ENCODE results near the gene AZI2.

The AZI2 gene, protein sequence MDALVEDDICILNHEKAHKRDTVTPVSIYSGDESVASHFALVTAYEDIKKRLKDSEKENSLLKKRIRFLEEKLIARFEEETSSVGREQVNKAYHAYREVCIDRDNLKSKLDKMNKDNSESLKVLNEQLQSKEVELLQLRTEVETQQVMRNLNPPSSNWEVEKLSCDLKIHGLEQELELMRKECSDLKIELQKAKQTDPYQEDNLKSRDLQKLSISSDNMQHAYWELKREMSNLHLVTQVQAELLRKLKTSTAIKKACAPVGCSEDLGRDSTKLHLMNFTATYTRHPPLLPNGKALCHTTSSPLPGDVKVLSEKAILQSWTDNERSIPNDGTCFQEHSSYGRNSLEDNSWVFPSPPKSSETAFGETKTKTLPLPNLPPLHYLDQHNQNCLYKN

GRCh38 chr3:28348629-28349468 is at the start of gene AZI2, which contains the start of gene ZCWPW2:
TSS of gene AZI2 (minus strand) at chr3:28348824. CDS start at chr3:28340617, 8,207 bp downstream.
TSS of gene ZCWPW2 (plus strand) at chr3:28348721. CDS start at chr3:28413069, 64,348 bp downstream.
- DNase-seq (ENCODE audit: low read depth in 1 of 2, low spot score in 1 of 2), result peak; percentile 76 to 86

GRCh38 chr3:28388978-28389377 is 40.4 kb upstream of the AZI2 start:
- no peak for DNase-seq (ENCODE audit: low read depth in 1 of 2, low spot score in 1 of 2)

GRCh38 chr3:28386049-28386448 is 37.4 kb upstream of the AZI2 start:
- DNase-seq (ENCODE audit: low read depth in 1 of 2, low spot score in 1 of 2), result no peak

GRCh38 chr3:28376424-28376823 is 27.8 kb upstream of the AZI2 start:
- DNase-seq (ENCODE audit: low read depth in 1 of 2, low spot score in 1 of 2), result no peak

GRCh38 chr3:28349469-28350000 is 911 bp upstream of the AZI2 start:
- no peak for DNase-seq (ENCODE audit: low read depth in 1 of 2, low spot score in 1 of 2)

DNA sequence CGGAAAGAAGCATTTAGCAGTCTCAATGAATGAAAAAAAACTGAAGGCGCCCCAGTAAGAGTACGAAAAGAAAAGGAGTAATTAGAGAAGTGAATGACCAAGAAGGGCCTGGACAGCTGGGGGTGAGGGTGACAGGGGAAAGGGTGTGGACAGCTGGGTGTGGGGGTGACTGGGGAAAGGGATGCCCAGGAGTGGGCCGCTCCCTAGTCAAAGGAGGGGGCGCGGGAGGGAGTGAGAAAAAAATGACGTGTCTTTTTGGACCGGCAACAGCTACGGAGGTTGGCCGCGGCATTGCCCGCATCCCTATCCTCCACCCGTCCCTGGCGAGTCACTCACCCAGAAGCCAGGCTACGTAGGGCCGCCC is 377 bp downstream of the AZI2 start:
- no peak for DNase-seq (ENCODE audit: low read depth in 1 of 2, low spot score in 1 of 2)

DNA sequence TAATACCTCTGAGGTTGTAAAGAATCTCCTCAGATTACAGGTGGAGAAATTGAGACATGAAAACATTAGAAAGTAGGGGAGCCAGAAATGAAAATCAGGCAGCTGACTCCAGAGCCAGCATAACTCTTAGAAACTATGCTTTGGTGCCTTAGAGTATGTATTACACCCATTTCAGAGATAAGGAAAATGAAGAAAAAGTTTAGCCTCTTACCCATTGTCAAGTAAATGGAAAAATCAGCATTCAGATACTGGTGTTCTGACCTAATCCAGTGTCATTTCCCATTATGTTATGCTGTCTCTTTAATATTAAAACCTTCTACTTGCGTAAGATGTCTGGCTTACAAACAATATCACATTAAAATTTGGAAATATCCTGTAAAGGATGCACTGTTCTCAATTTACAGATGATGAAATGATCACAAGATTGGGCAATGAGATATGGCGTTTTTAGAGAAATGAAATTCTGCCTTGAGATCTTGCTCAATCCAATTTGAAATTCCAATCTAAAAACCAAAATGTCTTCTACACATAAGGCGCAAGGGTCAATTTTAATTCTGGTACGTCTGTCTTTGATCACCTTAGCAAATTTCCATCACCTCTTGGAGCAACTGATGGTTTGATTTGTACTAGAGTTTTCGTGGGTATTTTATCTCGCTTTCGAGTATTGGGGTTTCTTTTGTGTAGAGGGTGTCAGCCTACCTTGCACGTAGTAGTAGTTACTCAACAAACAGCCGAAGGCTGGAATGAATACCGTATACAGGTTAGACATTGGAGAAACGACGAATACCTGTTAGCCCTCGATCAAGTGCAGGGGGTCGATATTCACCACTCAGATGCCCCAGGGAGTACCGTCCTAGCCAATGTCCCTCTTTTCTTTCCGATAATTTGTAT is 1.0 kb downstream of the AZI2 start:
- no peak for DNase-seq (ENCODE audit: low read depth in 1 of 2, low spot score in 1 of 2)

DNA sequence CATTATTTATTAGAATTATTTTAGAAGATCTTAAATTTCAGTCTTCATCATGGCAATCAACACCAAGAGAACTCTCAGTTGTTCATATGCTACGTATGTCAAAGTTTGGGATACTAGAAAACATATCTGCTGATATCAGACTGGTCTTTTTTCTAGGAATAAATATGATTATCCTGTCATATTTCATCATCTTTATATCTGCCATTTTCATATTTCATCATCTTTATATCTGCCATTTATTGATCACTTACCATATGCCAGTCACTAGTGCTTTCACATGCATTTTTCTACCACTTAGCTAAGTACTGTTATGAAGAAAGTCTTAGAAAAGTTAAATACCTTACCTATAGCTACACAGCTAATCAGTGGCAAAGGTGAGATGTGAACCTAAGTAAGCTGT is 2.9 kb downstream of the AZI2 start:
- no peak for DNase-seq (ENCODE audit: low read depth in 1 of 2, low spot score in 1 of 2)

GRCh38 chr3:28343144-28343543 is 5.5 kb downstream of the AZI2 start:
- DNase-seq (ENCODE audit: low read depth in 1 of 2, low spot score in 1 of 2), result no peak

DNA sequence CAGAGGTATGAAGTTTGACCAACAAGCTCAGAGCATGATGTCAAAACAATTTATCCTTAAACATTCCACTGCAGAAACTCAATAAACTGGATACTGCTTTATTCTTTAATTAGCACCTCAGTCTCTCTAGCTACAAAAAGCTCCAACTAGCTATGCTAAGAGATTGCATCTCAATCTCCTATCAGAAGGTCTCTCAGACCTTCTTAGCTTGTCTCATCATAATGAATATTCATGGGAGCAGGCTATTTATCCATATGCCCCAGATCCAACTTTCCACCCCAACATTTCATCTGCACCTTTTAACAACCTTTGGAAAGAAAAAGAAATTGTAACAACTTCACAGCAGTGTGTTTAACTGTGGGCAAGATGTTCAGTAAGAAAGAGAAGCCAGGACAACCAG is 11.4 kb downstream of the AZI2 start:
- DNase-seq (ENCODE audit: low read depth in 1 of 2, low spot score in 1 of 2), result no peak

- no peak for DNase-seq (ENCODE audit: low read depth in 1 of 2, low spot score in 1 of 2)
These were observed 13.4 kb downstream of the AZI2 start for GRCh38 chr3:28335246-28335645.

DNA sequence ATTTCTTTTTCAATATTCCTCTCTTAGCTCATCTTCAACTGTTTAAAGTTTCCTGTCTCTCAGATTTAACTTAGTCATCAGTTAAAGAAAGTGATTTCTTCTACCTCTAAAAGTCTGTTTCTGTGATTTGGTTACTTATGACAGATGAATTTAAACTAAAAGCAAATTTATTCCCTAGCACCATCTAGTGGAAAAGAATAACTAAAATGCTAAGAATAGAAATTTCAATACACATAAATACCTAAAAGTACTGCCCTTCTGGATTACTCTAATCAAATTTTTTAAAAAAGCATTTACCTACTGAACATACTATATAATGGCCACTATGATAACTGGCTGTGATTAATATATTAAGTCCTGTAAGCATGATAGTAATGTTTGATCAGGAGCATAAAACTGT is 14.1 kb downstream of the AZI2 start:
- DNase-seq (ENCODE audit: low read depth in 1 of 2, low spot score in 1 of 2), result no peak

DNA sequence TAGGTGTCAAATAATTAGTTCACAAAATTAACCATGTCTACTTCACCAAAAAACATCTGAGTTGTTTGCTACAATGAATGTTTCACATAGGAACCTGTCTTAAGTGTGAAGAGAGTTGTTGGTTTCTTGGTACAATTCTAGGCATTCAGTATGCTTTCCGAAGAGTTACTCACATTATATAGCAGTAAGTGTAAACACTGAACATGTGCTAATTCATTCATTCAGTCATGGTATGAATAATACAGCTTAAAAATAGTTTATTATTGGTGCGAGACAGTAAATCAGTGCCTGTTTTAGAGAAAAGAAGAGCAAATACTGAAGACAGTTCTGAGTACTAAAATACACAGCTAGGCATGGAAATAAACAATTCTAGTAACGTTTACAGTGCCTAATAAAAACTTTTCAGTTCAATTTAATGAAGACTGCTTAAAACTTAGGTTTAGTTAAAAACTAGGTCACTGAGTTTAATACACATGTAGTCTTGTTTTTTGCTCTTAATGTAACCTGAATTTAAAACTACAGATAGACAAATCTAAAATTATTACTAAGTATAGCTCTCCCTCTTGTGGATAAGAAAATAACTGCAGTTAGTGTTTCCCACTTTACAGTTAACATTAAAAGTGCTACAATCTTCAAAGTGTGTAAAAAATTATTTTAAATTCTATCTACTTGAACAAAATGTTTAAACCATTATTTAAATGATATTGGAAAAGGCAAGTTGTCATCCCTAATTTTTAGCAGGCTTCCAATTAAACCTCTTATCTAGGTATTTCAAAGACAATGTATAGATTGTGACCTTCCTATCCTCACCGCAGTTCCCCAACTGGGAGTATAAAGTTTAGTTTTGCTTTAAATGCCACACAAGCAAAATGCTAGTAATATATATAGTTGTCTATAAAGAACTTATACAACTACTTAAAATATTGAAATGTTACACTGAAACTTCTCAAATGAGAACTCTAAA is 20.2 kb downstream of the AZI2 start:
- DNase-seq (ENCODE audit: low read depth in 1 of 2, low spot score in 1 of 2), result no peak

DNA sequence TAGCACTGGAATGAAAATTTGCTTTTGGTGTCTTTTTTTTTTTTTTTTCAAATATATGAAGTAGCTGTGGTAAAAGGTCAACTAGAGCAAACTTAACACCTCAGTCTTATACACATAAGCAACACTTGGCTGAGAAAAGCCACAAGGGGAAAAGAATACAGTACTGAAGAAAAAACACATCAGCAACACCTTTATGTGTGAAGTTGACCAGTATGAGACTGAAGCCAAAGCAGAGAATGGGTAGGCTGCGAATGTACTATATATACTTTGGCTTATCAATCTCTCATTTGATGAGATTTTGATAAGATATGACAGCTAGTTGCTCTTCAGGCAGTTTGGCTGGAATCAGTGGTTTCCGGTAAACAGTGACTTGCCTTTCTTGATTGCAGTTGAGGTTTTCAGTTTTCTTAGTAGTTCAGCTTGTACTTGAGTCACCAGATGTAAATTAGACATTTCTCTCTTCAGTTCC is 22.1 kb downstream of the AZI2 start:
- DNase-seq (ENCODE audit: low read depth in 1 of 2, low spot score in 1 of 2), result no peak

DNA sequence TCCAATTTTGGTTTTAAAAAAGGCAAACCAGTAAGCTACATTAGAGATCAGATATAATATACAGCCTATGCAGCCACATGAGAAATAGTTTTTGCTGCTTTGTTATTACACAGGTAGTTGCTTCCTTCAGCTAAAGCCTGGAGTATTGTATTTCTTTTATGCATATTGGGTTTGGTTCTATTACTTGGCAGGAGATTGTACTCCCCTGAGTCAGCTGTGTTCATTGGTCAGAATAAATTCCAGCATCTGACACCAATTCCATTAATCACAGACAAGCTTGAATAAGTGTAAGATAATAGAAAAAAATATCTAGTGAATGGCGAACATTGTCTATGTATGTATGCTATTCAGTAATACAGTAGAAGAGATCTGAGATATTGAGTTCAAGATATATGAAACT is 26.2 kb downstream of the AZI2 start:
- DNase-seq (ENCODE audit: low read depth in 1 of 2, low spot score in 1 of 2), result no peak

DNA sequence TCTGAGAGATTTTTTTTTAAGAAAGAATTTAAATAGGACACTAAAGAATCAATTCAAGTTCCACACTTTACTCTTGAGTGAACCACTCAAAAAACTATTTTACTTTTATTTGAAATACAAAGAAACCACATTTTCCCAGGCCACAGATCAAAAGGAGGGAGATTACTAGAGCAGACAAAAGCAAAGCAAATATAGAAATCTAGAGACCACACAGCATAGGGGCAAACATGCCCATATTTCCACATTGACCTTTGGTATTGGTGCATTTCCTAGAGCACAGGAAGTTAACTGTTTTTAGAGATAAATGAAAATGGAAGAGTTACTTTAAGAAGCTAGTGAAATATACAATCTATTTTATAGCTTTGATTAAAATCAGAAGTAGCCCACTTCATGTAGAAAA is 27.6 kb downstream of the AZI2 start:
- no peak for DNase-seq (ENCODE audit: low read depth in 1 of 2, low spot score in 1 of 2)

DNA sequence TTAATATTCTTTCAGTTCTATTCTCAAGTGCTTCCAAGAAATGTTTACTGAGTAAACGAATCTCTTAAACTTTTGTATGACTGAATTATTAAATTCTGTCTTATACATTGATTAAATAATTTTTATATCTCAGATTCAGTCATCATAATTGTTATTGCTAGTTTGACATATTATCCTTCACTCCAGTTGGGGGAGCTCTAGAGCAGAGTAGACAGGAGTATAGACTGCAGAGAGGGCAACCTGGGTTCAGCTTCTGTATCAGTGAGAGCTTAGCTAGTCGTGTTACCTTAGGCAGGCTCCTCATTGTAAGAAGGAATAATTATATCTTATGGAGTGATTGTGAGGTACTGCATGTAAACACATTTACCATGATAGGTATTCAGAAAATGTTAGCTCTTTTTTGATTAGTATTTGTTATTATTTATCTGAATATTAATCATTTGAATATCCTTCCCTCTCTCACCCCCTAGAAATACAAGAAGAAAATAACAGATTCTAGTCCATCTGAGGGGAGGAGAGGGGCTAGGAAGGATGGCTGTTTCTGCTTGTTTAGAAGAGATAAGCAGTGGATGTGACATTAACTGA is 31.1 kb downstream of the AZI2 start:
- no peak for DNase-seq (ENCODE audit: low read depth in 1 of 2, low spot score in 1 of 2)

GRCh38 chr3:28316226-28316625 is 32.4 kb downstream of the AZI2 start:
- DNase-seq (ENCODE audit: low read depth in 1 of 2, low spot score in 1 of 2), result no peak

- DNase-seq (ENCODE audit: low read depth in 1 of 2, low spot score in 1 of 2), result no peak
These were observed 32.9 kb downstream of the AZI2 start for GRCh38 chr3:28315711-28316110.

Measured in activated T-helper 1 cell treated with anti-CD3 and anti-CD28 coated beads, Interleukin-2, amount 50 U/mL, for 16 hours (primary cell).